ENCODE data around the gene OR2T4.

DNA sequence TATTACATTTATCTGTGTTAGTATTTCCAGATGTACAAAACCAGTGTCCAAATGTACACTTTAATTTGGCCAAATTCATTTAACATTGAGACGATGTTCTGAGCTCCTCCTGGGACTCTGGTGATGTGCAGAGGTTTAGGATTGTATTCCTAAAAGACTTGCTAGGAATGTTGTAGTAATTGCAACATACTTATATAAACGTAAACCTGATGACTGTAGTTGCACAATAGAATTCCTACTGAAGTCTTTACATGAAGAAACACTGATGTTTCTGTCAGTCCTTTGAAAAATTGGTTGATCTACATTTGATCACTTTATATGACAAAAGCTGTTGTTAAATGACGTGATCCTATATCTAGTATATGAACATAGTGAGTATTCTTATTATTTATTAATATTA lies 18.0 kb upstream of the OR2T4 start:
- TF ChIP-seq, protein P1, sequence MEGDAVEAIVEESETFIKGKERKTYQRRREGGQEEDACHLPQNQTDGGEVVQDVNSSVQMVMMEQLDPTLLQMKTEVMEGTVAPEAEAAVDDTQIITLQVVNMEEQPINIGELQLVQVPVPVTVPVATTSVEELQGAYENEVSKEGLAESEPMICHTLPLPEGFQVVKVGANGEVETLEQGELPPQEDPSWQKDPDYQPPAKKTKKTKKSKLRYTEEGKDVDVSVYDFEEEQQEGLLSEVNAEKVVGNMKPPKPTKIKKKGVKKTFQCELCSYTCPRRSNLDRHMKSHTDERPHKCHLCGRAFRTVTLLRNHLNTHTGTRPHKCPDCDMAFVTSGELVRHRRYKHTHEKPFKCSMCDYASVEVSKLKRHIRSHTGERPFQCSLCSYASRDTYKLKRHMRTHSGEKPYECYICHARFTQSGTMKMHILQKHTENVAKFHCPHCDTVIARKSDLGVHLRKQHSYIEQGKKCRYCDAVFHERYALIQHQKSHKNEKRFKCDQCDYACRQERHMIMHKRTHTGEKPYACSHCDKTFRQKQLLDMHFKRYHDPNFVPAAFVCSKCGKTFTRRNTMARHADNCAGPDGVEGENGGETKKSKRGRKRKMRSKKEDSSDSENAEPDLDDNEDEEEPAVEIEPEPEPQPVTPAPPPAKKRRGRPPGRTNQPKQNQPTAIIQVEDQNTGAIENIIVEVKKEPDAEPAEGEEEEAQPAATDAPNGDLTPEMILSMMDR (IDR thresholded peaks at IDR 0.05), result no peak
- no peak for TF ChIP-seq ZFX (IDR thresholded peaks at IDR 0.05; ENCODE audit: borderline replicate concordance)

Data from 22Rv1 (cell line).